ENCODE results near the gene RIT1.

DNA sequence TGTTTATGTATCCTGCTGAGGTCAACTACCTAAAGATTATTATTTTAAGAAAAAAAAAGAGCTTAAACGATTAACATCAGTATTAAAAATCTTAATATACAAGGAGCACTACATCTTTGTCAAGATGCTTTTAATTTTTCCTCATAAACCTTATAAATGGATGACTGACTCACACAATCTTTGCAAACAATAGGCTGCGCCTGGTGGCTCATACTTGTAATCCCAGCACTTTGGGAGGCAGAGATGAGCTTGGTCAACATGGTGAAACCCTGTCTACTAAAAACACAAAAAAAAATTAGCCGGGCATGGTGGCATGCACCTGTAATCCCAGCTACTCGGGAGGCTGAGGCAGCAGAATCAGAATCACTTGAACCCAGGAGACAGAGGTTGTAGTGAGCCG, 21.3 kb upstream of the RIT1 start:
- no peak for TF ChIP-seq GATA2 (IDR thresholded peaks at IDR 0.05; ENCODE audit: low read depth, low read length)
- no peak for TF ChIP-seq GATA3 (IDR thresholded peaks at IDR 0.05; ENCODE audit: low read depth, low read length)

All from SH-SY5Y (cell line).